Measurements from ENCODE around the gene TRIP10. TPM values are rescaled to one million over a fixed set of nuclear protein-coding genes. Genes with fewer than 3 reads are reported as not detected.

The TRIP10 gene
- total and polyA plus RNA-seq, 2 of the 13 experiments (the other 11 are each of a cell fraction or from before 2014, with no cell fraction given), result 32.5 to 33.2 TPM

- 0 out of 2 replicates have a peak, but pooled peaks have one; percentile 52 for TF ChIP-seq ZNF564 (CRISPR knock-in tag; IDR thresholded peaks at IDR 0.05)
- no peak for TF ChIP-seq IKZF4 (CRISPR knock-in tag; IDR thresholded peaks at IDR 0.05; ENCODE audit: borderline replicate concordance, low read depth, not compliant biosample characterization)
- 0 out of 2 replicates have a peak, but pooled peaks have one; percentile 24 for TF ChIP-seq ZMYM4 (CRISPR knock-in tag; IDR thresholded peaks at IDR 0.05)
- no peak for TF ChIP-seq PRDM4 (CRISPR knock-in tag; IDR thresholded peaks at IDR 0.05; ENCODE audit: borderline replicate concordance)
- TF ChIP-seq SNAPC5 (CRISPR knock-in tag; IDR thresholded peaks at IDR 0.05; ENCODE audit: borderline replicate concordance), result no peak
- TF ChIP-seq EZH2 (conservative IDR thresholded peaks at IDR 0.05; ENCODE audit: low read depth, low read length), result no peak
- TF ChIP-seq PREB (CRISPR knock-in tag; IDR thresholded peaks at IDR 0.05), result 0 out of 2 replicates have a peak, but pooled peaks have one; percentile 48
- TF ChIP-seq SOX5 (CRISPR knock-in tag; IDR thresholded peaks at IDR 0.05; ENCODE audit: borderline replicate concordance), result no peak
- no peak for TF ChIP-seq ZNF276 (CRISPR knock-in tag; IDR thresholded peaks at IDR 0.05; ENCODE audit: low read depth)
- peak; percentile 77 for TF ChIP-seq ZNF768 (CRISPR knock-in tag; IDR thresholded peaks at IDR 0.05)
- TF ChIP-seq SNAPC4 (CRISPR knock-in tag; IDR thresholded peaks at IDR 0.05), result no peak
- TF ChIP-seq CSRNP1 (CRISPR knock-in tag; IDR thresholded peaks at IDR 0.05), result no peak
Observed at GRCh38 chr19:6737873-6738786, 1.4 kb upstream of the TRIP10 start (continued).

Data from HepG2 (cell line).